ES-I3 (cell line): ENCODE data around the gene TRABD.

Source experiments
- H3K36me3 ChIP-seq: 2 replicates; pipeline ENCODE4 v1.6.1; 2013; ENCODE audit warnings: mild to moderate bottlenecking, low read length, control low read depth, moderate library complexity; ENCODE audit not compliant: insufficient read depth
- H3K4me1 ChIP-seq: 2 replicates; pipeline ENCODE4 v1.6.1; 2013; ENCODE audit warnings: mild to moderate bottlenecking, control low read depth, low read length; ENCODE audit not compliant: insufficient read depth
- H3K9ac ChIP-seq: 2 replicates; pipeline ENCODE4 v1.6.1; 2013; ENCODE audit warnings: low read depth, mild to moderate bottlenecking, low read length, moderate library complexity
- H3K9me3 ChIP-seq: 2 replicates; pipeline ENCODE4 v1.6.1; 2013; ENCODE audit warnings: mild to moderate bottlenecking, low read length, moderate library complexity; ENCODE audit not compliant: control insufficient read depth, insufficient read depth

The TRABD gene

GRCh38 chr22:50218153-50218995, 32.7 kb downstream of the TRABD start:
- Histone ChIP-seq H3K4me1 (no peaks in the 10 kb centered on the region), H3K9ac (no peak overlapping the region), H3K36me3 (peaks cover 9% of the 10 kb centered on the region), H3K9me3 (no peaks in the 10 kb centered on the region)

- no peak overlapping the region for H3K9ac ChIP-seq
- H3K36me3 ChIP-seq, result peaks cover 13% of the 10 kb centered on the region
- H3K4me1 ChIP-seq, result no peaks in the 10 kb centered on the region
- no peaks in the 10 kb centered on the region for H3K9me3 ChIP-seq
These were observed 33.4 kb downstream of the TRABD start for GRCh38 chr22:50218996-50219727.

DNA sequence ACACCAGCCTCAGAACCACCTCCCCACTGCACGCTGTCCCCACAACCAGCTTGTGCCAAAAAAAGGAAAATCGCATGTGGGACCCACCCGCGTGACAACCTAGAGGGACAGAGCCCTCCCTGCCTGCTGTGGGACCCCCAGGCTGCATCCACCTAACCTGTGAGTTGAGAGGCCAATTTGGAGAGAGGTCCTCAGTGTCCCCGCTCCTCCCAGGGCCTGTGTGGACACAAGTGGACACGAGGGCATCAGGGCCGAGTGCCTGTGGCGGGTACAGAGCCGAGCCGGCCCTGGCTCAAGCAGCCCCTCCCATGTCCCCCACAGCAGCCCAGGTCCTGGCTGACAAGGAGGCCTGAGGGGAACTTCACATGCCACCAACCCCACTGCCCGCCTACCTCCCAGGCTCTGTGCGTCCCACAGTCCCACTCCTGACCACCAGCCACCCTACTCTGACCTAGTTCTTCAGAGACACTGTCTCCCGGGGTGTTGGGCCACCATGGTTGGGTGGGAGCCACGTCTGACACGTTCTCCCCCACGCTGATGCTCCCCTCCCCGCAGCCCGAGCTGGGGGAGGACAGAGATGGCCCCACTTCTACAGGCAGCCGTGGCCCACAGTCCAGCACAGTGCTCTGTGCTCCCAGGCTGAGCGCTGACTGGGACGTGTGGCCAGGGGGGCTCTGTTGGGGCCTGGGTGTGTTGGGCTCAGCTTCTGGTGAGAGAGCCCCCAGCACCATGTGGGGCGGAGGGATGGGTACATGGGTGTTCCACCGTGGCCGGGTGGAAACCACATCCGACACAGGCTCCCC, 34.3 kb downstream of the TRABD start:
- H3K36me3 ChIP-seq, result peaks cover 13% of the 10 kb centered on the region
- H3K9ac ChIP-seq, result no peak overlapping the region
- H3K9me3 ChIP-seq, result no peaks in the 10 kb centered on the region
- H3K4me1 ChIP-seq, result no peaks in the 10 kb centered on the region

DNA sequence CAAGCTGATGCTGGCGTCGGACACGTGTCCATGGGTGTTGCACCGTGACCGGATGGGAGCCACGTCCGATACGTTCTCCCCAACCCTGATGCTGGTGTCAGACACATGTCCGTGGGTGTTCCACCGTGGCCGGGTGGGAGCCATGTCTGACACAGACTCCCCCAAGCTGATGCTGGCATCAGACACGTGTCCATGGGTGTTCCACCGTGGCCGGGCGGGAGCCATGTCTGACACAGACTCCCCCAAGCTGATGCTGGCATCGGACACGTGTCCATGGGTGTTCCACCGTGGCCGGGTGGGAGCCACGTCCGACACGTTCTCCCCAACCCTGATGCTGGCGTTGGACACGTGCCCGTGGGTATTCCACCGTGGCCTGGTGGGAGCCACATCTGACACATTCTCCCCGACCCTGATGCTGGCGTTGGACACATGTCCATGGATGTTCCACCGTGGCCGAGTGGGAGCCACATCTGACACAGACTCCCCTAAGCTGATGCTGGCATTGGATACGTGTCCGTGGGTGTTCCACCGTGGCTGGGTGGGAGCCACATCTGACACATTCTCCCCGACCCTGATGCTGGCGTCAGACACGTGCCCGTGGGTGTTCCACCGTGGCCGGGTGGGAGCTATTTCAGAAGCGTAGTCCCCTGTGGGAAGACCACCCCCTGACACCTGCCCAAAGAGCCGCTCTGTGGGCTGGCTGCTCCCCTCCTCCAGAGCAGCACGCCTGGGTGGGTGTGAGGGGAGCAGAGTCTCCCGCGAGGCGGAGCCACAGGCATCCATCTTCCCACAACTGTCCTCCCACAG, 35.1 kb downstream of the TRABD start:
- Histone ChIP-seq H3K36me3 (peaks cover 13% of the 10 kb centered on the region), H3K9ac (no peak overlapping the region), H3K4me1 (no peaks in the 10 kb centered on the region), H3K9me3 (no peaks in the 10 kb centered on the region)

DNA sequence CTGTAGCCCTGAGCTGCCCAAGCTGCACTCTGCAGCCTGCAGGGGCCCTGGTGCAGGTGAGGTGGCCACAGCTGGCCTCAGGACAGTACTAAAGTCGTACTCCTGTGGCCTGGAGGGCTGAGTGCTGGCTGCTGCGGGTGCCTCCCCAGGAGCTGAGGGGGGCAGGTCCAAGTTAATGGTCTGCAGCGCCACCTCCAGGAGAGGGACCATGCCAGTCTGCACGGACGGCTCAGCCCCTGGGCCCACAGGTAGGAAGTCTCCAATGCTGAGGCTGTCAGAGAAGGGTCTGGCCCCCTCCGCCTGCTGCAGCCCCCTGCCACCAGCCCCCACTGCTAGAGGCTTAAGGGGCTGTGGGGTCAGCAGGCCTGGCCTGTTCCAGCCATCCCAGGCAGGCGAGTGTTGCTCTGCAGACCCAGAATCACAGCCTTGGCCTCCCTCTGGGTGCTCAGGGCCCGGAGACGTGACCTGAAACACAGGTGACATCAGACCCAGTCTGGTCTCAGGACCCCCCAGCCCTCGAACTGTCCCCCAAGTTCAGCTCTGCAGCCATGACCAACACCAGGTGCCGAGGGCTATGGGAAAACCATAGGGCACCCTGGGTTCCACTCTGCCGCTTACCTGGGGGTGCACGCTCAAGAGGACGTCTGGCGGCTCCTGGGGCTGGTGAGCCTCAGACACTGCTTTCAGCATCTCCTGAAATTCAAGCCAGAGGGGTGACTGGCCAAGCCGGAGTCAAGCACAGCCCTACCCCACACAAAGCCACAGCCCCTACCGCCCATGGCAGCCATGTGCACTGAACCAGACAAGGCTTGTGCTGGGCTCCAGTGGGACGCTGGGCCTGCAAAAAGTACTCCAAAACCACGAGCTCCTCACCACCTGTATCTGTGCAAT, 35.9 kb downstream of the TRABD start:
- Histone ChIP-seq H3K9me3 (no peaks in the 10 kb centered on the region), H3K4me1 (no peaks in the 10 kb centered on the region), H3K36me3 (peaks cover 13% of the 10 kb centered on the region), H3K9ac (no peak overlapping the region)

DNA sequence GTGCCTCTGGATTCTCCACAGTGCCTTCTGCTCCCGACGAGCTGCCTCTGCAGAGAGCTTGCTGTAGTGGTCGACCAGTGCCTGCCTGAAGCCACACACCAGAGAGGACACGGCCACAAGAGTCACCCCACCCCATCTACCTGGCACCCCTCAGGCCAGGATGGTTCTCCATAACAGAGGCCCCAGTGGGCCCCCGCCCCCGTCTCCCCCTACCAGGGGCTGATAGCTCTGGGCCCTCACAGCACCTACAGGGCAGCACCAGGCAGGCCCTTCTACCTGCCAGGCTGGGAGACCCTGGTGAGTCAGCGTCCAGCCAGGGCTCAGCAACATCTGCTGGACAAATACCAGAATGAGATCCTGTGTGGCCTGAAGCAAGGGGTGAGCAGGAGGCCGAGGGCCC, 36.8 kb downstream of the TRABD start:
- Histone ChIP-seq H3K4me1 (no peaks in the 10 kb centered on the region), H3K36me3 (peaks cover 13% of the 10 kb centered on the region), H3K9me3 (no peaks in the 10 kb centered on the region), H3K9ac (no peak overlapping the region)

DNA sequence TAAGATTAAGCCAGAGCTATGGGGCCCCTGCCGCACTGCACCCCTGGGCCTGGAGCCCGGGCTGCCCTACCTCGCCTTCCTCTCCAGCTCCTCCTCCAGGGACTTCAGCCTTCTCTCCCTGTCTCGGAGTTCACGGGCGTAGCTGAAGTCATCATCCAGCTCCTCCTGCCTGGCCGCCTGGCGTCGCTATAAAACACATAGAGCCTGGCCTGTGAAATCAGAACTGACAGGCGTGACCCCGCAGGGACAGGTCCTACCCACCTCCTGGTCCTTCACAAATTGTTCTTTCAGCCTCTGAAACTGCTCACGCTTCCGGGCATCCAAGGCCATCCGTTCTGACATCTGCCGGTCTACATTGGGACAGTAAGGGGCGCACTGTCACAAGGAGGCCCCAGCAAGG, 38.4 kb downstream of the TRABD start:
- Histone ChIP-seq H3K4me1 (no peaks in the 10 kb centered on the region), H3K9ac (no peak overlapping the region), H3K9me3 (no peaks in the 10 kb centered on the region), H3K36me3 (peaks cover 13% of the 10 kb centered on the region)

GRCh38 chr22:50225200-50225969, 39.7 kb downstream of the TRABD start:
- Histone ChIP-seq H3K36me3 (peaks cover 11% of the 10 kb centered on the region), H3K4me1 (no peaks in the 10 kb centered on the region), H3K9ac (no peak overlapping the region), H3K9me3 (no peaks in the 10 kb centered on the region)

GRCh38 chr22:50226063-50226874, 40.6 kb downstream of the TRABD start:
- H3K9ac ChIP-seq, result no peak overlapping the region
- no peaks in the 10 kb centered on the region for H3K9me3 ChIP-seq
- H3K36me3 ChIP-seq, result peaks cover 10% of the 10 kb centered on the region
- no peaks in the 10 kb centered on the region for H3K4me1 ChIP-seq

DNA sequence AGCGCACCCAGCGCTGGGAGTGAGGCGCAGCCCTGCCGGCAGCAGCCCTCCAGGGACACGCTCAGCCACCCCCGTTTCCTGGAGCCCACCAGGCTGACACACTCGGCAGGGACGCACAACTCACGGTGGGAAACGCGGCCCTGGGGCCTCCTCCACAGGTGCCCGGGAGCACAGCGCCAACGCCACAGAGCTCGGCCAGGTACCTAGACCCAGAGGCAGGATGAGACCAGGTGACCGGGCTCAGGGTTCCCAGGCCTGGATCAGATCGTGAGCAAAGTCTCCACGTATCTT, 41.1 kb downstream of the TRABD start:
- no peaks in the 10 kb centered on the region for H3K9me3 ChIP-seq
- peaks cover 10% of the 10 kb centered on the region for H3K36me3 ChIP-seq

DNA sequence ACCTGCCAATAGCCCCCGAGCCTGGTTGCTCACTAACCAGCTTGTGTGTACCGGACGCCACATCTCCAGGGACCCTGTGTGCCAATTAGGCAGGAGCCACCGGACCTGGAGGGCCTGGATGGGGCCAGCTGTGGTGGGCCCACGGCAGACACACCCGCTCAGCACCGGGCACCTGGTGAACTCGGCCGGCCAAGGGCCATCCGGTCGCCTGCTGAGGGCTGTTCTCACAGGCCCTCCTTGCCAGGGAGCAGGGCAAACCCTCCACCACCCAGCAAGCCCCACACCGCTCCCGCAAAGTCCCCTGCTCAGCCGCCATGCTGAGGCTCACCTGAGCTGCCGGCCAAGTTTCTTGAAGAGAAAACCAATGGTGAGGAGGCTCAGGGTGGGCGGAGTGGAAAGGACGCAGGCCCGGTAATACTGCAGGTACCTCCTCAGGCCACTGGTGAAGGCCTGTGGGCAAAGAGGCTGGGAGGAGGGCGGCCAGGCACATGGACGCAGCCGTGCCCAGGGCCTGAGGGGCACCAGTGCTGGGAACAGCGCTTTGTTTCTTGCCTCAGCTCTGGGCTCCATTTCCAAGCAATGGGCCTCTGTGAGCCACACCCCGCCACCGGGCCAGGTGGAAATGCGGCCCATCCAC, 42.0 kb downstream of the TRABD start:
- H3K36me3 ChIP-seq, result peaks cover 4% of the 10 kb centered on the region; the same call in 1 of the 2 replicates
- H3K4me1 ChIP-seq, result no peaks in the 10 kb centered on the region
- H3K9me3 ChIP-seq, result no peaks in the 10 kb centered on the region
- no peak overlapping the region for H3K9ac ChIP-seq

More for the DNA sequence above, 41.1 kb downstream of the TRABD start:
- Histone ChIP-seq H3K4me1 (no peaks in the 10 kb centered on the region), H3K9ac (no peak overlapping the region)

DNA sequence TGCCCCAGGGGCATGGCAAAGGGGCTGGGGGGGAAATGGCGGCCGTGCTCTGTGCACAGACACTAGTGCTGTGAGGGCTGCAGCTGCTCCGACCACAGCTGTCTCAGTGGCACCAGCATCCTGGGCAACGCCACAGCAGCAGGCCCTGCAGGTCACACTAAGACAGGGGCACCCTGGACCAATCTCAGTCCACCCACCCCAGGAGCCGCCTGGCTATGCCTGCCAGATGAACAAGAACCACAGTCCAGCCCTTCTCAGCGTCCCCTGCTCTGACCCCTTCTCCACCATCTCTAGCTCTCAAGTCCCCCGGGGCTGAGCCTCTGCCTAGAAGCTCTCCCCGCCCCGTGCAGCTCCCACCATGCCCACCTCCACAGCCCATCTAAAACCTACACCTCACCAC, 42.7 kb downstream of the TRABD start:
- no peaks in the 10 kb centered on the region for H3K4me1 ChIP-seq
- peaks cover 4% of the 10 kb centered on the region; the same call in 1 of the 2 replicates for H3K36me3 ChIP-seq
- H3K9me3 ChIP-seq, result no peaks in the 10 kb centered on the region
- no peak overlapping the region for H3K9ac ChIP-seq
